CD4-positive, alpha-beta T cell (primary cell): ENCODE results near the gene GLP2R. TPM values are rescaled to one million over a fixed set of nuclear protein-coding genes. Genes with fewer than 3 reads are reported as not detected.

Experiments used
- ATAC-seq: fragments of 200-7000 bp; cut with Tn5 transposase; one replicate; pipeline ENCODE4 v1.10.0; 2022; ENCODE audit warnings: mild to moderate bottlenecking; ENCODE audit not compliant: poor library complexity
- CTCF ChIA-PET: fragments of 350-600 bp; sonication (Branson Sonifier 250); formaldehyde crosslinking; loops from one replicate; lab custom pipeline; 2021; ENCODE audit warnings: antibody characterized with exemption, inconsistent platforms; lab: Charles Lee
- POLR2A ChIA-PET: fragments of 350-600 bp; sonication (Branson Sonifier 250); formaldehyde crosslinking; loops from one replicate; lab custom pipeline; 2021; ENCODE audit warnings: antibody characterized with exemption, inconsistent platforms; lab: Charles Lee
- DNase-seq, 14 experiments: peaks; one replicate each; pipeline ENCODE4 v3.0.0-alpha.2; 2013 to 2020; ENCODE audit warnings: mixed read lengths in 2 of 14
- H3K27ac ChIP-seq, 2 donors: one replicate each; pipeline versions ENCODE4 v1.5.1 to v1.7.0; 2013; ENCODE audit warnings: low read length in 2 of 2, low read depth in 1 of 2, mild to moderate bottlenecking in 1 of 2
- H3K27me3 ChIP-seq, 2 experiments: 1 replicate in 1 of 2; 2 replicates in 1 of 2; pipeline versions ENCODE4 v1.6.1 to v1.7.0; 2013; ENCODE audit warnings: low read length in 2 of 2, control low read depth in 1 of 2, mild to moderate bottlenecking in 1 of 2, moderate library complexity in 1 of 2; ENCODE audit not compliant: insufficient read depth in 2 of 2, control insufficient read depth in 1 of 2
- H3K36me3 ChIP-seq: one replicate; pipeline ENCODE4 v1.6.1; 2013; ENCODE audit warnings: low read length, control low read depth; ENCODE audit not compliant: insufficient read depth
- H3K4me1 ChIP-seq: one replicate; pipeline ENCODE4 v1.6.1; 2013; ENCODE audit warnings: low read length, control low read depth; ENCODE audit not compliant: insufficient read depth
- H3K4me3 ChIP-seq: one replicate; pipeline ENCODE4 v1.5.1; 2013; ENCODE audit warnings: mild to moderate bottlenecking, low read length, moderate library complexity
- H3K9me3 ChIP-seq, 2 experiments: 1 replicate in 1 of 2; 2 replicates in 1 of 2; pipeline versions ENCODE4 v1.6.1 to v1.7.0; 2013; ENCODE audit warnings: low read length in 2 of 2, mild to moderate bottlenecking in 2 of 2, control low read depth in 1 of 2, moderate library complexity in 1 of 2; ENCODE audit not compliant: control insufficient read depth in 1 of 2, insufficient read depth in 1 of 2
- H3K27ac Mint-ChIP-seq: one replicate; pipeline ENCODE4 v1.8.0; 2020; ENCODE audit warnings: mixed read lengths
- H3K27me3 Mint-ChIP-seq: one replicate; pipeline ENCODE4 v1.8.0; 2021; ENCODE audit warnings: mixed read lengths
- H3K36me3 Mint-ChIP-seq: one replicate; pipeline ENCODE4 v1.8.0; 2021; ENCODE audit warnings: low read depth, mixed read lengths
- H3K4me1 Mint-ChIP-seq: one replicate; pipeline ENCODE4 v1.8.0; 2021; ENCODE audit warnings: low read depth, mixed read lengths
- H3K4me3 Mint-ChIP-seq: one replicate; pipeline ENCODE4 v1.8.0; 2020; ENCODE audit warnings: mild to moderate bottlenecking, mixed read lengths
- H3K9me3 Mint-ChIP-seq: one replicate; pipeline ENCODE4 v1.8.0; 2020; ENCODE audit warnings: mixed read lengths
- intact Hi-C, 2 experiments: fragments of 100-400 bp; cut with DNase I in 1 of 2; cut with micrococcal nuclease in 1 of 2; formaldehyde crosslinking; loops; one replicate each; pipeline versions ENCODE4 v1.15.1 to v1.9.0; 2023 to 2025; cut with DNase I, micrococcal nuclease
- total RNA-seq, 174 experiments: library from RNA in 2 of 174; stranded (reverse) in 2 of 174; gene quantifications; one replicate each; pipeline ENCODE4 v1.2.3 and lab custom pipeline; 2021 to 2026
- TF ChIP-seq, protein P1 (sequence below): fragments of 200-600 bp; IDR thresholded peaks from one replicate; pipeline ENCODE4 v1.8.0; 2022; ENCODE audit warnings: antibody characterized with exemption, mild to moderate bottlenecking

The GLP2R gene
- total RNA-seq, 2 experiments from 2014 or later = not detected

DNA sequence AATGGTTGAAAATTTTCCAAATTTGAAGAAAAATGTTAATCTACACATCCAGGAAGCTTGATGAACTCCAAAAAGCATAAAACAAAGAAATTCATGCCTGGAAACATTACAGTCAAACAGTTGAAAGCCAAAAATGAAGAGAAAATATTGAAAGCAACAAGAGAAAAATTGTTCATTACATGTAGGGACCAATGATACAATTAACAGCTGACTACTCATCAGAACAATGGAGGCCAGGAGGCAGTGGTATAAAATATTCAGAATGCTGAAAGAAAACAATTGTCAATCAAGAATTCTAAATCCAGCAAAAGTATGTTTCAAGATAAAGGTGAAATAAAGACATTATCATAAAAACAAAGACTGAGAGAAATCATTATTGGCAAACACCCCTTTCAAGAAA is 57.7 kb downstream of the GLP2R start:
- intact Hi-C loops = no loop called here
- TF ChIP-seq, protein P1, sequence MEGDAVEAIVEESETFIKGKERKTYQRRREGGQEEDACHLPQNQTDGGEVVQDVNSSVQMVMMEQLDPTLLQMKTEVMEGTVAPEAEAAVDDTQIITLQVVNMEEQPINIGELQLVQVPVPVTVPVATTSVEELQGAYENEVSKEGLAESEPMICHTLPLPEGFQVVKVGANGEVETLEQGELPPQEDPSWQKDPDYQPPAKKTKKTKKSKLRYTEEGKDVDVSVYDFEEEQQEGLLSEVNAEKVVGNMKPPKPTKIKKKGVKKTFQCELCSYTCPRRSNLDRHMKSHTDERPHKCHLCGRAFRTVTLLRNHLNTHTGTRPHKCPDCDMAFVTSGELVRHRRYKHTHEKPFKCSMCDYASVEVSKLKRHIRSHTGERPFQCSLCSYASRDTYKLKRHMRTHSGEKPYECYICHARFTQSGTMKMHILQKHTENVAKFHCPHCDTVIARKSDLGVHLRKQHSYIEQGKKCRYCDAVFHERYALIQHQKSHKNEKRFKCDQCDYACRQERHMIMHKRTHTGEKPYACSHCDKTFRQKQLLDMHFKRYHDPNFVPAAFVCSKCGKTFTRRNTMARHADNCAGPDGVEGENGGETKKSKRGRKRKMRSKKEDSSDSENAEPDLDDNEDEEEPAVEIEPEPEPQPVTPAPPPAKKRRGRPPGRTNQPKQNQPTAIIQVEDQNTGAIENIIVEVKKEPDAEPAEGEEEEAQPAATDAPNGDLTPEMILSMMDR = no peak
- ATAC-seq = no peak
- Histone ChIP-seq H3K9me3 (peaks cover 9 to 10% of the 10 kb centered on the region in 2 experiments), H3K4me1 (no peaks in the 10 kb centered on the region), H3K36me3 (no peaks in the 10 kb centered on the region), H3K27ac (no peak overlapping the region), H3K27me3 (no peaks in the 10 kb centered on the region), H3K4me3 (no peak overlapping the region)
- no peaks in the 10 kb centered on the region for H3K36me3 Mint-ChIP-seq
- peaks cover 12% of the 10 kb centered on the region for H3K27me3 Mint-ChIP-seq
- H3K9me3 Mint-ChIP-seq = peaks cover 2% of the 10 kb centered on the region
- H3K4me1 Mint-ChIP-seq = no peaks in the 10 kb centered on the region
- POLR2A ChIA-PET = no interaction called here
- H3K4me3 Mint-ChIP-seq = no peak overlapping the region
- DNase-seq = no peak
- CTCF ChIA-PET = no interaction called here
- no peak overlapping the region for H3K27ac Mint-ChIP-seq

DNA sequence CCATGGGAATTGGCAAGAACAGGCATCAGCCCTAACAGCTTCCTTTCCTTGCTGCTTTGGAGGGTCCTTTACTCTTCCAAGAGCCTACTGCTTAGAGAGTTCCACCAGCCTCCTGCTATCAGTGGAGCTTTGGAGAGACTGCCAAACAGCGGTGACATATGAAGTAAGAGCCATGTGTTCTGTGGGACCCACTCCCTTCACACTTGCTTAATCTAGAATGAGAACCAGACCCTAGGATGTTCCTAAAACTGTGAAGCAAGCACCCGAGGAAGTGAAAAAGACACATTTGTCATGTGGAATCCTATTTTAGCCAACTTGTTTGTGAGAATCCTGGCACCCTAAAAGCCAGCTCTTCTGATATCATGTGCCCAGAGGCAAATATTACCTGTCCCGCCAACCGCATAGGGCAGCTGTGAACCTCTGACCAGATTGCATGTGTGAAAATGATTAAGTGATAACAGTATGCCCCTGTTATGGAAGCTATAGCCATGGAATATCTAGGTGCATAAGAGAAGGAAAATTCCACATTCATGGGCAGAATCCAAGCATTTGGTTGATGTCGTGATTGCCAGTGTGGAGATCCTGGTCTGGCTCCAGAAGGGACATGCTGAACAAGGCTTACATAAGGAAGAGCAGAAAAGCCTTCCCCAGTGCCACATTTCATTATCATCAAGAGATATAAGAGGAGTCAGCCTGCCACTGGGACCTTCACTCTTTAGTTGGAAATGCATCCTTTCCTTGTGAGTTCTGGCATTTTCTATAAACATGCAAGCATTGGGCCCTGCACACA is 60.6 kb downstream of the GLP2R start:
- DNase-seq (no peak), ATAC-seq (no peak)
- no peaks in the 10 kb centered on the region for H3K4me1 Mint-ChIP-seq
- no peaks in the 10 kb centered on the region for H3K9me3 Mint-ChIP-seq
- H3K36me3 Mint-ChIP-seq = no peaks in the 10 kb centered on the region
- Histone ChIP-seq H3K27ac (no peak overlapping the region), H3K9me3 (peaks cover 10 to 14% of the 10 kb centered on the region in 2 experiments), H3K36me3 (no peaks in the 10 kb centered on the region), H3K27me3 (no peaks in the 10 kb centered on the region), H3K4me1 (no peaks in the 10 kb centered on the region), H3K4me3 (no peak overlapping the region)
- ChIA-PET POLR2A (no interaction called here), CTCF (no interaction called here)
- no peak overlapping the region for H3K27ac Mint-ChIP-seq
- intact Hi-C loops = no loop called here
- TF ChIP-seq, protein P1 = no peak
- H3K4me3 Mint-ChIP-seq = no peak overlapping the region
- no peaks in the 10 kb centered on the region for H3K27me3 Mint-ChIP-seq

DNA sequence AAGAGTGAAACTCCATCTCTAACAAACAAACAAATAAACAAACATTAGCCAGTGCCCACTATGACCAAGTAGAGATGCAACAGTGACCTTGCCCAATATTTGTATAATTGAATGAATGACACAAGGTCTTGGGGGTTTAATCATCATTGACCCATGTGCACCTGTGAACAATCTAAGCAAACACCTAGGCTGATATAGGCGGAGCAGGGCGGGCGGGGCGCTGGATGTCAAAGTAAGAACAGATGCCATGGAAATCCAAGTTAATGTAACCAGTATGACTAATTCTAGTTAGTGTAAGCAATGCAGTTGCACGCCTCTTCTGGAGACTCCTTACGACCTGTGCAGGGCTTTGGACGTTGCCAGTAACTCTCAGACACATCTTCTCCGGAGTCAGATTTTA is 61.8 kb downstream of the GLP2R start:
- DNase-seq (no peak), ATAC-seq (no peak)
- TF ChIP-seq, protein P1 = no peak
- Mint-ChIP-seq H3K27me3 (no peaks in the 10 kb centered on the region), H3K27ac (no peak overlapping the region), H3K36me3 (no peaks in the 10 kb centered on the region), H3K4me3 (no peak overlapping the region), H3K9me3 (no peaks in the 10 kb centered on the region), H3K4me1 (no peaks in the 10 kb centered on the region)
- H3K4me3 ChIP-seq = no peak overlapping the region
- no peaks in the 10 kb centered on the region for H3K4me1 ChIP-seq
- intact Hi-C loops = no loop called here
- no peaks in the 10 kb centered on the region for H3K36me3 ChIP-seq
- POLR2A ChIA-PET = no interaction called here
- H3K27me3 ChIP-seq = no peaks in the 10 kb centered on the region
- peaks cover 10 to 11% of the 10 kb centered on the region in 2 experiments for H3K9me3 ChIP-seq
- no peak overlapping the region for H3K27ac ChIP-seq
- CTCF ChIA-PET = no interaction called here
